Mesenchymal stem cell (in vitro differentiated cells and primary cell): ENCODE results near the gene IVD.

Experiments
- DNase-seq: peaks from one replicate; pipeline ENCODE4 v3.0.0-alpha.2; 2013
- H2AFZ ChIP-seq: one replicate; pipeline ENCODE4 v1.6.1; 2013; ENCODE audit warnings: low read depth, mild to moderate bottlenecking, control low read depth, inconsistent platforms, low read length, moderate library complexity
- H2AK5ac ChIP-seq: 2 replicates; pipeline ENCODE4 v1.6.1; 2013; ENCODE audit warnings: low read length, moderate library complexity, mild to moderate bottlenecking, inconsistent platforms; ENCODE audit not compliant: severe bottlenecking
- H2BK120ac ChIP-seq: one replicate; pipeline ENCODE4 v1.6.1; 2013; ENCODE audit warnings: low read depth, mild to moderate bottlenecking, inconsistent platforms, low read length, moderate library complexity
- H2BK12ac ChIP-seq, 2 experiments: one replicate each; pipeline ENCODE4 v1.6.1; 2013; ENCODE audit warnings: inconsistent platforms in 2 of 2, low read length in 2 of 2, mild to moderate bottlenecking in 2 of 2, moderate library complexity in 2 of 2, control low read depth in 1 of 2
- H2BK15ac ChIP-seq: one replicate; pipeline ENCODE4 v1.6.1; 2013; ENCODE audit warnings: mild to moderate bottlenecking, low read depth, inconsistent platforms; ENCODE audit not compliant: poor library complexity, severe bottlenecking
- H2BK5ac ChIP-seq: 2 replicates; pipeline ENCODE4 v1.6.1; 2013; ENCODE audit warnings: low read depth, mild to moderate bottlenecking, low read length, control low read depth, inconsistent platforms; ENCODE audit not compliant: poor library complexity, severe bottlenecking
- H3K14ac ChIP-seq, 2 experiments: one replicate each; pipeline ENCODE4 v1.6.1; 2013; ENCODE audit warnings: inconsistent platforms in 2 of 2, low read length in 2 of 2, control low read depth in 1 of 2, mild to moderate bottlenecking in 1 of 2, moderate library complexity in 1 of 2
- H3K18ac ChIP-seq, 2 experiments: one replicate each; pipeline ENCODE4 v1.6.1; 2013; ENCODE audit warnings: inconsistent platforms in 2 of 2, low read length in 2 of 2, control low read depth in 1 of 2, low read depth in 1 of 2, mild to moderate bottlenecking in 1 of 2
- H3K23ac ChIP-seq, 2 experiments: one replicate each; pipeline ENCODE4 v1.6.1; 2013; ENCODE audit warnings: inconsistent platforms in 2 of 2, low read length in 2 of 2, mild to moderate bottlenecking in 2 of 2, moderate library complexity in 2 of 2, control low read depth in 1 of 2
- H3K27ac ChIP-seq: 2 replicates; pipeline ENCODE4 v1.5.1; 2013; ENCODE audit warnings: mild to moderate bottlenecking, moderate library complexity, low read length, control low read depth, inconsistent platforms; ENCODE audit not compliant: poor library complexity, severe bottlenecking
- H3K27me3 ChIP-seq, 2 experiments: 2 replicates each; pipeline versions ENCODE4 v1.6.1 to v1.7.0; 2013; ENCODE audit warnings: low read length in 2 of 2, mild to moderate bottlenecking in 2 of 2, moderate library complexity in 2 of 2, control low read depth in 1 of 2, inconsistent platforms in 1 of 2; ENCODE audit not compliant: control insufficient read depth in 1 of 2, insufficient read depth in 1 of 2
- H3K36me3 ChIP-seq, 2 experiments: 2 replicates each; pipeline versions ENCODE4 v1.6.1 to v1.7.0; 2013; ENCODE audit warnings: low read length in 2 of 2, control low read depth in 1 of 2, inconsistent platforms in 1 of 2, low read depth in 1 of 2, mild to moderate bottlenecking in 1 of 2; ENCODE audit not compliant: insufficient read depth in 2 of 2, control insufficient read depth in 1 of 2
- H3K4ac ChIP-seq, 2 experiments: one replicate each; pipeline ENCODE4 v1.6.1; 2013; ENCODE audit warnings: inconsistent platforms in 2 of 2, low read length in 2 of 2, mild to moderate bottlenecking in 2 of 2, moderate library complexity in 2 of 2, control low read depth in 1 of 2, low read depth in 1 of 2
- H3K4me1 ChIP-seq: 2 replicates; pipeline ENCODE4 v1.6.1; 2013; ENCODE audit warnings: low read depth, low read length, control low read depth; ENCODE audit not compliant: control insufficient read depth, insufficient read depth
- H3K4me2 ChIP-seq: 2 replicates; pipeline ENCODE4 v1.6.1; 2013; ENCODE audit warnings: low read length, mild to moderate bottlenecking, inconsistent platforms; ENCODE audit not compliant: poor library complexity, severe bottlenecking
- H3K4me3 ChIP-seq, 2 experiments: 2 replicates each; pipeline versions ENCODE4 v1.5.1 to v1.7.0; 2013; ENCODE audit warnings: low read length in 2 of 2, mild to moderate bottlenecking in 2 of 2, control low read depth in 1 of 2, low read depth in 1 of 2; ENCODE audit not compliant: insufficient read depth in 1 of 2
- H3K79me1 ChIP-seq: replicated peaks from 2 replicates; pipeline ENCODE4 v1.6.1; 2013; ENCODE audit warnings: mild to moderate bottlenecking, control low read depth, low read length, inconsistent platforms; ENCODE audit not compliant: poor library complexity, severe bottlenecking
- H3K9ac ChIP-seq: 2 replicates; pipeline ENCODE4 v1.7.0; 2013; ENCODE audit warnings: mild to moderate bottlenecking, low read length, moderate library complexity
- H3K9me3 ChIP-seq: 2 replicates; pipeline ENCODE4 v1.7.0; 2013; ENCODE audit warnings: mild to moderate bottlenecking, low read length; ENCODE audit not compliant: control insufficient read depth
- H4K8ac ChIP-seq: one replicate; pipeline ENCODE4 v1.6.1; 2013; ENCODE audit warnings: inconsistent platforms, mild to moderate bottlenecking, low read length, moderate library complexity
- H4K91ac ChIP-seq: one replicate; pipeline ENCODE4 v1.6.1; 2013; ENCODE audit warnings: mild to moderate bottlenecking, low read length, inconsistent platforms
- WGBS: methylation state at CpG from one replicate; pipeline ENCODE4 v1.1.7; 2013; ENCODE audit warnings: mixed read lengths; 5-methylcytosine and 5-hydroxymethylcytosine counted together

The IVD gene

GRCh38 chr15:40409366-40409765, 3.8 kb downstream of the IVD start:
- no peak overlapping the region for H2BK15ac ChIP-seq
- H3K23ac ChIP-seq, result no peak overlapping the region
- peaks cover 8% of the 10 kb centered on the region for H3K4me1 ChIP-seq
- H3K36me3 ChIP-seq, result peaks cover 59 to 68% of the 10 kb centered on the region in 2 experiments
- no peak overlapping the region for H3K18ac ChIP-seq
- no peak overlapping the region for H3K9ac ChIP-seq
- no peaks in the 10 kb centered on the region for H3K9me3 ChIP-seq
- no peak overlapping the region for H2AFZ ChIP-seq
- no peak overlapping the region for H2BK5ac ChIP-seq
- peaks cover 44% of the 10 kb centered on the region for H3K79me1 ChIP-seq
- H3K4me2 ChIP-seq, result no peak overlapping the region
- no peak overlapping the region for H4K91ac ChIP-seq
- H3K14ac ChIP-seq, result no peak overlapping the region
- H3K27me3 ChIP-seq, result no peaks in the 10 kb centered on the region
- 94% methylated on average over 3 of the region's 3 CpGs for WGBS
- H3K27ac ChIP-seq, result no peak overlapping the region
- no peak overlapping the region for H3K4ac ChIP-seq
- no peak overlapping the region for H2AK5ac ChIP-seq
- no peak overlapping the region for H4K8ac ChIP-seq
- H2BK120ac ChIP-seq, result no peak overlapping the region
- no peak for DNase-seq
- no peak overlapping the region for H3K4me3 ChIP-seq
- no peak overlapping the region for H2BK12ac ChIP-seq

GRCh38 chr15:40410476-40410875, 4.9 kb downstream of the IVD start:
- Histone ChIP-seq H3K14ac (no peak overlapping the region), H3K4me1 (peaks cover 7% of the 10 kb centered on the region), H2BK120ac (no peak overlapping the region), H3K4ac (no peak overlapping the region), H3K4me2 (no peak overlapping the region), H3K27me3 (no peaks in the 10 kb centered on the region), H3K23ac (no peak overlapping the region), H3K4me3 (no peak overlapping the region), H3K27ac (no peak overlapping the region), H3K18ac (no peak overlapping the region), H3K9me3 (no peaks in the 10 kb centered on the region), H2BK12ac (no peak overlapping the region), H2AFZ (no peak overlapping the region), H4K8ac (no peak overlapping the region), H3K79me1 (peaks cover 44% of the 10 kb centered on the region), H2BK15ac (no peak overlapping the region), H3K9ac (no peak overlapping the region), H2AK5ac (no peak overlapping the region), H4K91ac (no peak overlapping the region), H3K36me3 (peaks cover 70 to 79% of the 10 kb centered on the region in 2 experiments), H2BK5ac (no peak overlapping the region)
- no peak for DNase-seq
- WGBS, result 96% methylated on average over 8 of the region's 11 CpGs

GRCh38 chr15:40412095-40412759, 6.6 kb downstream of the IVD start:
- H2BK120ac ChIP-seq, result no peak overlapping the region
- no peak overlapping the region for H4K91ac ChIP-seq
- no peaks in the 10 kb centered on the region for H3K27me3 ChIP-seq
- no peak overlapping the region for H2AK5ac ChIP-seq
- no peak overlapping the region for H2BK5ac ChIP-seq
- no peak overlapping the region for H2BK15ac ChIP-seq
- no peak for DNase-seq
- no peak overlapping the region for H3K4me3 ChIP-seq
- H3K23ac ChIP-seq, result no peak overlapping the region
- H3K18ac ChIP-seq, result no peak overlapping the region
- H2AFZ ChIP-seq, result no peak overlapping the region
- H3K4me1 ChIP-seq, result peaks cover 5% of the 10 kb centered on the region
- H3K27ac ChIP-seq, result no peak overlapping the region
- H3K9ac ChIP-seq, result no peak overlapping the region
- peaks cover 84 to 93% of the 10 kb centered on the region in 2 experiments for H3K36me3 ChIP-seq
- no peaks in the 10 kb centered on the region for H3K9me3 ChIP-seq
- H3K14ac ChIP-seq, result no peak overlapping the region
- H2BK12ac ChIP-seq, result no peak overlapping the region
- no peak overlapping the region for H3K4ac ChIP-seq
- 96% methylated on average over 7 of the region's 7 CpGs for WGBS
- H4K8ac ChIP-seq, result no peak overlapping the region
- no peak overlapping the region for H3K4me2 ChIP-seq
- peaks cover 39% of the 10 kb centered on the region for H3K79me1 ChIP-seq

- Histone ChIP-seq H3K9ac (no peak overlapping the region), H2BK15ac (no peak overlapping the region), H2BK12ac (no peak overlapping the region), H3K4ac (no peak overlapping the region), H3K27me3 (no peaks in the 10 kb centered on the region), H3K18ac (no peak overlapping the region), H4K8ac (no peak overlapping the region), H3K9me3 (no peaks in the 10 kb centered on the region), H3K23ac (no peak overlapping the region), H3K14ac (no peak overlapping the region), H2BK5ac (no peak overlapping the region), H3K27ac (no peak overlapping the region), H3K79me1 (peaks cover 32% of the 10 kb centered on the region), H3K4me2 (no peak overlapping the region), H3K4me1 (peaks cover 2% of the 10 kb centered on the region), H2BK120ac (no peak overlapping the region), H2AFZ (no peak overlapping the region), H3K4me3 (no peak overlapping the region), H4K91ac (no peak overlapping the region), H2AK5ac (no peak overlapping the region), H3K36me3 (peaks cover 80 to 92% of the 10 kb centered on the region in 2 experiments)
- WGBS, result 97% methylated on average over 7 of the region's 9 CpGs
- DNase-seq, result no peak
Measured at GRCh38 chr15:40413036-40413435, 7.4 kb downstream of the IVD start.
